ENCODE measurements around the gene SULT4A1.

The SULT4A1 gene

GRCh38 chr22:43859621-43860020, 2.7 kb downstream of the SULT4A1 start:
- DNase-seq = no peak

DNA sequence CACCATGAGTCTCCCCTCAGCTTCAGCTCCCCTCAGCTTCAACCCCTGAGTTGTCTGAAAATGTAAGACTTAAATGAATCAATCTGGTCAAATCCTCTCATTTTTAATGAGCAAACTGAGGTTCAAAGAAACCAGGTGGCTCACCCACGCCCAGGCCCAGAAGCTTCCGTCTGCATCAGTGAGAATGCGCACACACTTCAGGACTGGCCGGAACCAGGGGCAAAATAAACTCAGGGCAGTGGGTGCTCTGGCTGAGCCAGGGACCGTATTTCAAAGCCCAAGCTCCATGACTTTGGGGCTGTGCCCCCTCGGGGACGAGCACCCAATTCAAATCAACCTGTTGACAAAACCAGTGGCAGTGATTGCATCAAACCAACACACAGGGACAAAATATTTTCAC, 3.1 kb downstream of the SULT4A1 start:
- DNase-seq = no peak

- no peak for DNase-seq
Measured at GRCh38 chr22:43858156-43858895, 4.0 kb downstream of the SULT4A1 start.

DNA sequence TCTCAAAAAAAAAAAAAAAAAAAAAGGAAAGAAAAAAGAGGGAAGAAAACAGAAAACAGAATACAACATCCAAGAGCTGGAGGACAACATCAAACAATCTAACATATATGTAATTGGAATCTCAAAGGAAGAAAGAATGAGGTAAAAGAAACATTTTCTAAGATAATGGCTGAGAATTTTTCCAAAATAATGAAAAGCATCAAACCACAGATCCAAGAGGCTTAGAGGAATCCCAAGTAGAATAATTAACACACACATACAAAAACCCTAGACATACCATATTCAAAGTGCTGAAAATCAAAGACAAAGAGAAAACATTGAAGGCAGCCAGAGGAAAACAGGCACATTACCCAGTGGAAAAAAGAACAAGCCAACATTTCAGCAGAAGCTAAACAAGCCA, 4.9 kb downstream of the SULT4A1 start:
- DNase-seq = no peak

DNA sequence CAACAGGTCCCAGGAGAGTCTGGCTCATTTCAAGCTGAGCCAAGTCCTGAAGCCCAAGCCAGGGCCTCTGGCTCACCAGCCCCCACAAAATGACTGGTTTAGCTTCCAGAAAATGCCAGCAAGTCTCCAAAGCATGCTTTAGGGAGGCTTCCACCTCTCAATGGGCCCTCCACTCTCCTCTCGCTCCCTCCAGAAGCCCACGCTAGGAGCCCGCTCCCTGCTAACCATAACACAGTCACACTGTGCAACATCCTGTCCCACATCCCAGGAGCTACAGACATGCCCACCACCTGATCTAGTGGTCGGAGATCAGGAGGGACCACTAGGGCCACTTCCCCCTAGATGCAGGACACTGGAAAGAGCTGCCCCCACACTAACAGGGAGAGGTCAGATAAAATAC, 6.9 kb downstream of the SULT4A1 start:
- no peak for DNase-seq

DNA sequence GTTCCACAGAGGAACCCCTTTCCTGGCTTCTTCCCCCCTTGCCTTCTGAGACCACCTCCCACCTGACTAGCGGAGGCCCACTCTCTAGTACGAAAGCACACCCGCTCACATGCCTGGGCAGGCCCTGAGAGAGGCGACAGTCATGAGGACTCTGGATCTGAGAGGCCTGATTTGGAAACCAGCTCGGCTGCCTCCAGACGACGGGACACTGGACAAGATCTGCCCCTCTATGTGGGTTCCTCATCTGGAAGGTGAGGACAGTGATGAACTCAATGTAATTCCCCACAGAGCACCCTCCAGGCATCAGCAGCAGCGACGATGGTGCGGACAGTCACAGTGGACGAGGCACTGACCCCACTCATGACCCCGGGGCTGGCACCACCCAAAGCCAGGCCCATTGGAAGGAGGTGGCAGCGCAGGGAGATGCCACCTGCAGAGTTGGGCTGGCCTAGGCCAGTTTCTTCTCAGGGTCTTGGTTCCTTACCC, 7.5 kb downstream of the SULT4A1 start:
- DNase-seq = no peak

DNA sequence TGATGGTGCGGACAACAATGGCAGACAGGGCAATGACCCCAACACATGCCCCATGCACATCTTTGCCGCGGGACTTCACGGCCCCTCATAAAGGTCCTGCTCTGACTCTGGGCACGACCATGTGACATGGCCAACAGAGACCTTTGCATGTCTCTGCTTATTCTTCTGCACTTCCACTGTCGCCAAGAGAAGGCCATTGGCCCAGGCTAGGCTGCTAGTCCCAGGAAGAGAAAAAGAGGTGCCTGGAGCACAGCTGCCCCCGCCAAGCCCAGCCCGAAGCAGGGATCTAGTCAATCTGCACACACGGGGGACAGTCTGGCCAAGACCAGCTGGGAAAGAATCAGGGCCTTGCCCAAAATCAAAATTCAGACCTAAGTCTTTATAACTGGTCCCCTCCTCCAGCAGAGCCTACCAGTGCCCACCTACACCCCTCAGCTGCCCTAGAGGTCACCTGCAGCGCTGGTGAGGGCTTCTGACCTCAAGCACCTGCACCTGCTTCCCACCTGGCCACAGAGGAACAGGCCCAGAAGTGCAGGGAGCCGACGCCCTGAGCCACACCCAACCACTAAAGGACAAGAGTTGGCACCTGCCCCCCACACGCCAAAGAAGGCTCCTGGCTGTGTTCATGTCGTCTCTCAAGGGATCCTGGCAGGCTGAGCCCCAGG, 8.1 kb downstream of the SULT4A1 start:
- no peak for DNase-seq

DNA sequence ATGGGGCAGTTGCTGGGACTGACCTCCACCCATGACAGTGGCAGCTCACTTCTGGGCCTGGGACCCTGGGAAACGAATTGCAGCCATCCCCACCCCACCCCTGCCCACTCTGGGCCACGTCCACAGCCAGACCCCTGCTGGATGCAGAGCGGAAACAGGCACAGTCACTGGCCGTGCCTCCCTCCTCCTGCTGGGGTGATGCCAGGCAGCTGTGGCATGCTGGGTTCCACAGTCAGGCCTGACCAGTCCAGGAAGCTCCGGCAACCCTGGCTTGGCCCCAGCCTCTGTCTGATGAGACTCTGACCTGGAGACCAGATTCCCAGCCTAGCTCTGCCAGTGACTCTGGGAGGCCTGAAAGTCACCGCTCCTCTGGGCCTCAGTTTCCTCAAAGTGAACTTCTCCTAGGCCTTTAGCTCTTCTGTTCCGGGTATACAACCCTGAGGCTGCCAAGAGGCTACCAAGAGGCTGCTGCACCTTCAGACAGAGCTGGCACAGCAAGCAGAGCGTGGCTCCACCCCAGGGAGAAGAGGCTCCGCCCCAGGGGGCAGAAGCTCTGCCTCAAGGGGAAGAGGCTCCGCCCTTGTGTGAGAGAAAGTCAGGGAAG, 8.9 kb downstream of the SULT4A1 start:
- DNase-seq = no peak

DNA sequence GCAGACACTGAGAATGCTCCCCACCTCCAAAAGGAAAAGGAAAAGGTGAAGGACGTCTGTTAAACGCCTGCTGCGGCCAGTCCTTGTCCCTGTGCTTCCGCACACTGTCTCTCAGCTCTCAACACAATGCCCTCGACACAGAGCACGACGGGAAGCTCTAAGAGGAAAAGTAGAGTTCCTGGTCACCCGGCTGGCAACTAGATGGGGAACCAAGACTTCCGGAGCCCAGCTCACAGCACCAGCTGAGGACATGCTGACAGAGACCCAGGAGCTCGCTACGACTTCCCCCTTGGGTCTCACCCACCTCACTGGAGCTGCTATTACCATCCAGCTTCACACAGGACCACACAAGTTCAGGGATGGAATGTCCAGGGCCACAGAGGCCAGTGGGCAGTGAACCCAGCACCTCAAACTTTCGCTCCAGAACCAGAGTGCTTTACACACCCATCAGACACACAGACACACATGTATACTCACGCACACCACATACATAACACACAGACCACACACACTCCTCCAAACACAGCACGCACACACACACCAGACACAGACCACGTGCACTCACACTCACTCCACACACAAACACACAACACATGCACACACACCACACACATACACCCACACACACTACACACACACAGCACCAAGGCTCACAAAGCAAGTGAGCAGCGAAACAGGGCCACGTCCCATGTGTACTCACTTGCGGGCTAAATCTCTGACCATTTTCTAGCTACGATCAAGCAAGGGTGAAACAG, 9.6 kb downstream of the SULT4A1 start:
- no peak for DNase-seq

- DNase-seq = no peak
Measured at GRCh38 chr22:43851979-43852307, 10.4 kb downstream of the SULT4A1 start.

- DNase-seq = no peak
Measured at GRCh38 chr22:43851058-43851978, 11.0 kb downstream of the SULT4A1 start.

GRCh38 chr22:43850529-43850928, 11.8 kb downstream of the SULT4A1 start:
- DNase-seq = no peak

- DNase-seq = no peak
Measured at GRCh38 chr22:43849731-43850130, 12.6 kb downstream of the SULT4A1 start.

DNA sequence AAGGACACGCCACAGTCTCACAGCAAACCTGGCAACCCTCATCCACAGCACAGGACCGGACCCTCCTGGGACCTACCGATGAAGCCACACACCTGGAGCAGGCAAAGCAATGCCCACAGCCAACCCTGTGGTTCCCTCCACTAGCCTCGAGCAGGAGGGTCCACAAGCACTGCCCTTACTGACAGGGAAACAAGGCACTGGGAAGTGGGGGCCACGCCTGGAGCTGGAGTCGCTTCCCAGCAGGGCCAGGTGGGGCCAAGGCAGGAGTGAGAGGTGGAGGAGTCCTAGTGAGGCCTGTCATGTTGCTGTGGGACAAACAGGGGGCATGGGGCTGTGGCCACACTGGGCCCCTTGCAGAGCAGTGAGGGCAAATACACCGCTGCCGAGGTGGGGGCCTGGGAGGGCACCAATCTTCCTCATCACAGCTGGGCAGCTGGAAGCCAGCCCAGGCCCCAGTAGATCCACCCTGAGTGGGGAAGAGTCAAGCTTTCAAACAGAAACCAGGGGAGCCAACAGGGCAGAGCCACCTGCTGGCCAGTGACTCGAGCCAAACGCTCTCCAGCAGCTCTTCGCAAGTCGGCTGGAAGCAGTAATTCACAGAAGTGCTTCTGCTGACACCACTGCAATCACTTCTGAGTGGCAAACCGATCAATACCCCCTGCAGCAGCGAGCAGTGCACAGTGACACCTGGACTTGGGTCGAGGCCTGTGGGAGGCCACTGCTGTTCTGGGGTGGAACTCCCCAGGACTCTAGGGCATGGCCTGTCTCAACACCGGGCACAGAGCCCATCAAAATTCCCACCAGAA, 13.7 kb downstream of the SULT4A1 start:
- no peak for DNase-seq

DNA sequence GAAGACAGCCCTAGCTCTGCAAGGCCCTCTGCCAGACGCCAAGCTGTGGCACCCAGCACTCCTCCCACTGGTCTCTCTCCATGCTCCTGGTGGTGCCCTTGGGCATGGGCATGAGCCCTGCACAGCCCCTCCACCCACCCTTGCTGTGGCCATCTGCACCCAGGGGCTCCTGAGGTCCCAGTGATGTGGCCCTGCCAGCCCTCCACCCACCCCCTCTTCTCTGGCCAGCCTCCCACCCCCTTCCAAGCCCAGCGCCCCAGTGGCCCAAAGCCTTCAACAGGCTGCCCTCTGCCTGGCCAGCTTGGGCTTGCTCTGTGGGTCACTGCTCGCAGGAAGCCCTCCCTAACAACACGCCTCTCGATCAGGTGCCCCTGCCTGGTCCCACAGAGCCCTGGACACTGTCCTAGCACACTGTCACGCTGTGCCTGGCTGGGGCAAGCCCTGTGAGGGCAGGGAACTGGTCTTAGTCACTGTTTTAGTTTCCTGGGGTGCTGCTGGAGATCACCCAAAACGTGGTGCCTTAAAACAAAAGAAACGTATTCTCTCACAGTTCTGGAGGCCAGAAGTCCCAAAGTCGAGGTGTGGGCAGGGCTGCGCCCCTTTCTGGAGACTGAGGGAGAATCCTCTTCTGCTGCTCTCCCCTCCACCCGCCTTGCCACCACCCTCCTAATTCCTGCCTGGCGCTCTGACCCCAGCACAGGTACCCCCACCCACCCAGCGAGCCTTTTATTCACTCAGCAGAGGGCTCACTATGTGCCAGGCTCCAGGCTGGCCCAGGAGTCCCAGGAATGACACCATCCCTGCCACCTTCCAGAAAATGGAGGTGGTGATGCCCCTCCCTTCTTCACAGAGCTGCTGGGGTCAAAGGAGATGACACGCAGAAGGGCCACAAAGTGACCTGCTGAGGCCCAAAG, 14.7 kb downstream of the SULT4A1 start:
- DNase-seq = no peak

DNA sequence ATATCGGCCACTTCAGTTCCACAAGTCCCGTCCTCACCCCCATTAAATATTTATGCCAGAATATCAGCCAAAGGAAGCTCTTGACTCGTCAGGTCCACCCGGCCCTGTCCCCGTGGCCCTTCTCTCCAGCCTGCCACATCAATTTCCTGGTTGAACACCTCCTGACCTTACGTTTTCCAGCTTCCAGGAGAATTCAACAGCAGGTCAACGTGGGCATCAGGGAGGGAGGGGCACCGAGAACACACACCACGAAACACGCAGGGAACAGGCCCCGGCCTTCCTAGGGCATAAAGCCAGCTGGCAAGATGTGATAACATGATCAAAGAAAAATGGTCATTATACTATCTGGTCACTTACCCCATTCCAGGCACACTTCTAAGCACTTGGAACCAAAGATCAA, 15.3 kb downstream of the SULT4A1 start:
- no peak for DNase-seq

GRCh38 chr22:43845981-43846380, 16.3 kb downstream of the SULT4A1 start:
- no peak for DNase-seq

- no peak for DNase-seq
Measured at GRCh38 chr22:43844560-43845545, 17.5 kb downstream of the SULT4A1 start.
